H1 (cell line): Measurements from ENCODE around the gene IL21R. TPM values are rescaled to one million over a fixed set of nuclear protein-coding genes. Genes with fewer than 3 reads are reported as not detected.

Experiments used
- CTCF ChIA-PET: fragments of 300-600 bp; sonication (Branson Sonifier 250); formaldehyde crosslinking; loops from one replicate; lab custom pipeline; 2021; ENCODE audit not compliant: partially characterized antibody; lab: Charles Lee
- POLR2A ChIA-PET: fragments of 300-600 bp; sonication (Branson Sonifier 250); formaldehyde crosslinking; loops from one replicate; lab custom pipeline; 2021; ENCODE audit warnings: inconsistent platforms; ENCODE audit not compliant: partially characterized antibody; lab: Charles Lee
- DNase-seq, 2 experiments: peaks; one replicate each; pipeline versions ENCODE4 v3.0.0 to v3.0.0-alpha.2; 2010 to 2022; ENCODE audit warnings: low spot score in 2 of 2, low read depth in 1 of 2, mixed read lengths in 1 of 2
- FAIRE-seq: peaks from 2 replicates; lab custom pipeline; 2011; peaks lifted over from hg19 to GRCh38; lab: Jason Lieb, UNC
- H2AFZ ChIP-seq: 2 replicates; pipeline ENCODE4 v1.8.1; 2012; ENCODE audit warnings: low read length, inconsistent platforms
- H2AK5ac ChIP-seq: 2 replicates; pipeline ENCODE4 v1.6.1; 2013; ENCODE audit warnings: low read depth, low read length
- H2BK120ac ChIP-seq: replicated peaks from 2 replicates; pipeline ENCODE3; 2013; ENCODE audit warnings: low read depth, low read length, inconsistent platforms
- H2BK12ac ChIP-seq: 2 replicates; pipeline ENCODE4 v1.6.1; 2013; ENCODE audit warnings: low read depth, low read length
- H2BK15ac ChIP-seq: 2 replicates; pipeline ENCODE4 v1.6.1; 2013; ENCODE audit warnings: low read length
- H2BK20ac ChIP-seq: 2 replicates; pipeline ENCODE4 v1.6.1; 2013; ENCODE audit warnings: low read length
- H2BK5ac ChIP-seq: 2 replicates; pipeline ENCODE4 v1.6.1; 2013; ENCODE audit warnings: low read depth, low read length
- H3K14ac ChIP-seq: 2 replicates; pipeline ENCODE4 v1.6.1; 2013; ENCODE audit warnings: inconsistent platforms; ENCODE audit not compliant: insufficient read length
- H3K18ac ChIP-seq: 2 replicates; pipeline ENCODE4 v1.6.1; 2013; ENCODE audit warnings: low read length; ENCODE audit errors: extremely low read depth
- H3K23ac ChIP-seq: 2 replicates; pipeline ENCODE4 v1.6.1; 2013; ENCODE audit warnings: inconsistent platforms; ENCODE audit not compliant: insufficient read length
- H3K23me2 ChIP-seq: 2 replicates; pipeline ENCODE4 v1.6.1; 2013; ENCODE audit warnings: low read depth, low read length
- H3K27ac ChIP-seq: 2 replicates; pipeline ENCODE4 v1.6.1; 2011; ENCODE audit warnings: low read depth, low read length, inconsistent platforms
- H3K27me3 ChIP-seq, 4 experiments: replicated peaks in 1 of 4; 1 replicate in 1 of 4; 2 replicates in 3 of 4; pipeline versions ENCODE4 v1.6.1 to v1.8.1; 2011 to 2013; ENCODE audit warnings: low read length in 3 of 4, mild to moderate bottlenecking in 3 of 4, inconsistent platforms in 2 of 4, mixed read lengths in 2 of 4, moderate library complexity in 1 of 4; ENCODE audit not compliant: control insufficient read depth in 3 of 4, insufficient read depth in 3 of 4; ENCODE audit errors: extremely low read depth in 1 of 4
- H3K36me3 ChIP-seq, 4 experiments: 2 replicates each; pipeline versions ENCODE4 v1.6.1 to v1.8.1; 2011 to 2013; ENCODE audit warnings: mild to moderate bottlenecking in 4 of 4, low read length in 3 of 4, moderate library complexity in 2 of 4, control low read depth in 1 of 4, inconsistent platforms in 1 of 4; ENCODE audit not compliant: insufficient read depth in 4 of 4, control insufficient read depth in 2 of 4
- H3K4ac ChIP-seq: replicated peaks from 2 replicates; pipeline ENCODE3; 2013; ENCODE audit warnings: low read length, low read depth, mixed read lengths, inconsistent platforms; ENCODE audit not compliant: insufficient read length
- H3K4me1 ChIP-seq, 4 experiments: replicated peaks in 1 of 4; 1 replicate in 1 of 4; 2 replicates in 3 of 4; pipeline versions ENCODE4 v1.6.1 to v1.8.1; 2011 to 2013; ENCODE audit warnings: low read length in 3 of 4, inconsistent platforms in 2 of 4, mixed read lengths in 1 of 4; ENCODE audit not compliant: insufficient read depth in 4 of 4, control insufficient read depth in 3 of 4
- H3K4me2 ChIP-seq, 2 experiments: 2 replicates each; pipeline versions ENCODE4 v1.6.1 to v1.8.1; 2011 to 2013; ENCODE audit warnings: low read depth in 2 of 2, low read length in 2 of 2, control low read depth in 1 of 2, inconsistent platforms in 1 of 2, mild to moderate bottlenecking in 1 of 2; ENCODE audit not compliant: insufficient read depth in 1 of 2
- H3K4me3 ChIP-seq, 4 experiments: fragments of 200-600, 300-600 bp in 1 of 4; sonication (generic), shearing (Covaris generic), sonication (Bioruptor Twin) in 1 of 4; 2 replicates each; pipeline versions ENCODE4 v1.5.1 to v1.8.1; 2011 to 2016; ENCODE audit warnings: low read length in 4 of 4, low read depth in 3 of 4, control low read depth in 2 of 4, inconsistent platforms in 2 of 4, mild to moderate bottlenecking in 2 of 4, mixed read lengths in 1 of 4, moderate library complexity in 1 of 4; ENCODE audit not compliant: insufficient read depth in 2 of 4; ENCODE audit errors: extremely low read depth in 1 of 4
- H3K56ac ChIP-seq: replicated peaks from 2 replicates; pipeline ENCODE3; 2013; ENCODE audit warnings: low read depth, mild to moderate bottlenecking, mixed read lengths, low read length, inconsistent platforms; ENCODE audit not compliant: insufficient read length
- H3K79me1 ChIP-seq: 2 replicates; pipeline ENCODE4 v1.6.1; 2013; ENCODE audit warnings: low read depth, low read length, control low read depth
- H3K79me2 ChIP-seq, 2 experiments: 2 replicates each; pipeline versions ENCODE4 v1.6.1 to v1.8.1; 2012 to 2013; ENCODE audit warnings: low read length in 2 of 2, mild to moderate bottlenecking in 2 of 2, inconsistent platforms in 1 of 2; ENCODE audit not compliant: insufficient read depth in 2 of 2, control insufficient read depth in 1 of 2
- H3K9ac ChIP-seq, 4 experiments: replicated peaks in 1 of 4; 1 replicate in 1 of 4; 2 replicates in 3 of 4; pipeline versions ENCODE4 v1.6.1 to v1.8.1; 2011 to 2013; ENCODE audit warnings: low read depth in 3 of 4, low read length in 3 of 4, control low read depth in 2 of 4, mild to moderate bottlenecking in 2 of 4, moderate library complexity in 2 of 4, inconsistent platforms in 1 of 4; ENCODE audit errors: extremely low read depth in 1 of 4
- H3K9me3 ChIP-seq, 2 experiments: 2 replicates each; pipeline versions ENCODE4 v1.6.1 to v1.8.1; 2012 to 2013; ENCODE audit warnings: mild to moderate bottlenecking in 2 of 2, moderate library complexity in 2 of 2, control low read depth in 1 of 2, inconsistent platforms in 1 of 2, low read depth in 1 of 2, low read length in 1 of 2, mixed read lengths in 1 of 2; ENCODE audit not compliant: insufficient read depth in 2 of 2
- H4K20me1 ChIP-seq, 2 experiments: replicated peaks in 1 of 2; 2 replicates each; pipeline versions ENCODE3 to v1.8.1; 2011 to 2013; ENCODE audit warnings: inconsistent platforms in 2 of 2, low read length in 2 of 2, mild to moderate bottlenecking in 1 of 2; ENCODE audit not compliant: insufficient read depth in 2 of 2, control insufficient read depth in 1 of 2
- H4K5ac ChIP-seq: 2 replicates; pipeline ENCODE4 v1.6.1; 2013; ENCODE audit warnings: low read length, low read depth, mixed read lengths, inconsistent platforms; ENCODE audit not compliant: insufficient read length
- H4K8ac ChIP-seq: 2 replicates; pipeline ENCODE4 v1.8.0; 2013; ENCODE audit warnings: mild to moderate bottlenecking, moderate library complexity, low read length, inconsistent platforms; ENCODE audit not compliant: insufficient read depth; ENCODE audit errors: extremely low read depth
- H4K91ac ChIP-seq: replicated peaks from 2 replicates; pipeline ENCODE3; 2013; ENCODE audit warnings: low read length, mixed read lengths, inconsistent platforms; ENCODE audit not compliant: insufficient read length
- BACH1 ChIP-seq: IDR thresholded peaks from 2 replicates; pipeline ENCODE4 v1.6.1; 2012; ENCODE audit warnings: low read length, improper control_type of control experiment
- CHD1 ChIP-seq: IDR thresholded peaks from 2 replicates; pipeline ENCODE4 v1.6.1; 2012; ENCODE audit warnings: low read depth, low read length, improper control_type of control experiment
- HDAC6 ChIP-seq: IDR thresholded peaks from one replicate; pipeline ENCODE4 v1.7.1; 2012; ENCODE audit warnings: low read depth, mild to moderate bottlenecking, inconsistent platforms, low read length, moderate library complexity
- PHF8 ChIP-seq: fragments of 200-600 bp; sonication (generic); conservative IDR thresholded peaks from 2 replicates; pipeline ENCODE4 v1.7.1; 2012; ENCODE audit warnings: low read depth, mild to moderate bottlenecking, inconsistent platforms, low read length, moderate library complexity
- POU5F1 ChIP-seq: IDR thresholded peaks from 2 replicates; pipeline ENCODE4 v1.6.1; 2011; ENCODE audit warnings: low read depth, mild to moderate bottlenecking, low read length, moderate library complexity
- RXRA ChIP-seq: IDR thresholded peaks from 2 replicates; pipeline ENCODE4 v1.6.1; 2011; ENCODE audit warnings: low read depth, mild to moderate bottlenecking, low read length, moderate library complexity; ENCODE audit not compliant: insufficient read depth
- SIN3A ChIP-seq, 2 experiments: IDR thresholded peaks in 1 of 2; conservative IDR thresholded peaks in 1 of 2; 2 replicates each; pipeline ENCODE4 v1.6.1; 2011 to 2012; ENCODE audit warnings: low read length in 2 of 2, improper control_type of control experiment in 1 of 2, low read depth in 1 of 2, mild to moderate bottlenecking in 1 of 2
- SIRT6 ChIP-seq: IDR thresholded peaks from one replicate; pipeline ENCODE4 v1.7.1; 2012; ENCODE audit warnings: low read length, inconsistent platforms
- SIX5 ChIP-seq: IDR thresholded peaks from 2 replicates; pipeline ENCODE4 v1.6.1; 2011; ENCODE audit warnings: mild to moderate bottlenecking, low read depth, low read length
- SP4 ChIP-seq: IDR thresholded peaks from 2 replicates; pipeline ENCODE4 v1.6.1; 2012; ENCODE audit warnings: low read length, inconsistent platforms
- TAF1 ChIP-seq: IDR thresholded peaks from 2 replicates; pipeline ENCODE4 v1.6.1; 2011; ENCODE audit warnings: mild to moderate bottlenecking, low read depth, low read length
- YY1 ChIP-seq: IDR thresholded peaks from 2 replicates; pipeline ENCODE4 v1.6.1; 2011; ENCODE audit warnings: low read depth, mild to moderate bottlenecking, low read length
- ZNF274 ChIP-seq: IDR thresholded peaks from 2 replicates; pipeline ENCODE4 v1.7.0; 2012; ENCODE audit warnings: low read length, borderline replicate concordance; ENCODE audit errors: extremely low read depth
- WGBS, 2 experiments: shearing (Covaris generic) in 1 of 2; methylation state at CpG; one replicate each; pipeline versions ENCODE4 v1.1.6 to v1.1.7; 2013 to 2015; ENCODE audit warnings: low lambda C conversion rate in 2 of 2, mixed read lengths in 2 of 2, inconsistent platforms in 1 of 2, low coverage in 1 of 2, missing lambda C conversion rate in 1 of 2; ENCODE audit not compliant: insufficient replicate concordance in 2 of 2, insufficient coverage in 1 of 2, insufficient read length in 1 of 2; ENCODE audit errors: extremely low coverage in 1 of 2, missing lambda C conversion rate in 1 of 2; 5-methylcytosine and 5-hydroxymethylcytosine counted together
- polyA plus RNA-seq, 7 experiments: library from polyadenylated mRNA; depleted of rRNA in 3 of 7; stranded (reverse) in 5 of 7; unstranded in 2 of 7; fragments of >200 nt in 5 of 7; fragments of 200-250 nt in 2 of 7; gene quantifications; 1 replicate in 5 of 7; 2 replicates in 1 of 7; 4 replicates in 1 of 7; pipeline versions ENCODE4 v1.2.1 to v1.2.3, GENCODE V29; 2011 to 2013; ENCODE audit warnings: missing spikeins in 2 of 7, mixed read lengths in 2 of 7
- total RNA-seq: library from RNA; stranded (reverse); fragmentation: NEBNext Ultra II Directional; extraction: Animal tissue kit (Norgen Biotek cat#: 25700); gene quantifications from 2 replicates; pipeline ENCODE4 v1.2.1, GENCODE V29; 2021
- TF ChIP-seq, protein P1 (sequence below): IDR thresholded peaks from 2 replicates; pipeline ENCODE4 v1.6.1; 2011; ENCODE audit warnings: low read depth, mild to moderate bottlenecking, low read length; ENCODE audit not compliant: insufficient read depth

IL21R gene
- total and polyA plus RNA-seq, 2 of the 8 experiments (the other 6 are each of a cell fraction or from before 2014, with no cell fraction given), result 0.34 to 0.70 TPM

DNA sequence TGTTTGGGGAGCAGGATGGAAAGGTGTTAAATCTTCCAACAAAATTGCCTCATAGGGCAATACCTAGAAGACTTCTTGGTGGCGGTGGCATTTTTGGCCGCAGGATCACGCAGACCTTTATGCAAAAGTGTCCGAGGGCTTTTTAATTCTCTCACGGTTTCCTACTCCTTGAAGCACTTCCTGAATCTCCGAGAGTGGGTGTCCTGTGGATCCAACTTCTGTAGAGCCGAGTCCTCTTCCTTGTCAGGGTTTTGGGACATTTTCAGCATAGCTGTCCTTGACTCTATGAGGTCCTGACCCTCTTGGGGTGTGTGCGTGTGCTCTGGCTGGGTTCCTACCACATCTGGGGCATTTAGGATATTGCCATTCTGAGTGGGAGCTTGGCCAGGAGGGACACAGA lies 31.7 kb downstream of the IL21R start:
- no peak overlapping the region for H2BK15ac ChIP-seq
- no peak overlapping the region for H3K4me3 ChIP-seq
- H4K91ac ChIP-seq, result no peak overlapping the region
- no peak overlapping the region for H3K18ac ChIP-seq
- no peak overlapping the region for H3K27ac ChIP-seq
- TF ChIP-seq SIN3A (conservative IDR thresholded peaks at IDR 0.05 in 1 of 2, IDR thresholded peaks at IDR 0.05 in 1 of 2; ENCODE audit: low read depth in 1 of 2, low read length in 2 of 2), result no peak
- no peak for TF ChIP-seq CHD1
- no peak for TF ChIP-seq YY1
- TF ChIP-seq SP4, result no peak
- no peak for TF ChIP-seq RXRA
- no peak for TF ChIP-seq BACH1
- no peak for TF ChIP-seq SIX5
- TF ChIP-seq HDAC6, result no peak
- TF ChIP-seq ZNF274, result no peak
- TF ChIP-seq PHF8, result no peak
- TF ChIP-seq POU5F1, result no peak
- TF ChIP-seq, protein P1, sequence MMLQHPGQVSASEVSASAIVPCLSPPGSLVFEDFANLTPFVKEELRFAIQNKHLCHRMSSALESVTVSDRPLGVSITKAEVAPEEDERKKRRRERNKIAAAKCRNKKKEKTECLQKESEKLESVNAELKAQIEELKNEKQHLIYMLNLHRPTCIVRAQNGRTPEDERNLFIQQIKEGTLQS, result no peak
- TF ChIP-seq TAF1, result no peak
- no peak for TF ChIP-seq SIRT6
- H4K5ac ChIP-seq, result no peak overlapping the region
- H2BK20ac ChIP-seq, result no peak overlapping the region
- no peak overlapping the region for H3K56ac ChIP-seq
- no peak overlapping the region for H2BK12ac ChIP-seq
- no peak overlapping the region for H2BK5ac ChIP-seq
- H3K9me3 ChIP-seq, result no peaks in the 10 kb centered on the region
- CTCF ChIA-PET, result interaction anchor here (0.7 to 1.2 kb wide), 4 partner anchors 15 to 204 kb away, joined by 3 to 4 read pairs (median 3); no protein-coding TSS in a partner anchor
- POLR2A ChIA-PET, result no interaction called here
- no peaks in the 10 kb centered on the region for H3K27me3 ChIP-seq
- no peak for FAIRE-seq
- H2AFZ ChIP-seq, result no peak overlapping the region
- no peaks in the 10 kb centered on the region for H3K23me2 ChIP-seq
- H3K4me2 ChIP-seq, result no peak overlapping the region
- H3K4ac ChIP-seq, result no peak overlapping the region
- no peak overlapping the region for H4K8ac ChIP-seq
- no peak overlapping the region for H3K14ac ChIP-seq
- no peaks in the 10 kb centered on the region for H3K79me2 ChIP-seq
- no peak overlapping the region for H3K23ac ChIP-seq
- no peak overlapping the region for H2BK120ac ChIP-seq
- no peak overlapping the region for H3K9ac ChIP-seq
- no peak overlapping the region for H2AK5ac ChIP-seq
- peak in 1 of 2 experiments; percentile 17 for DNase-seq
- H4K20me1 ChIP-seq, result no peaks in the 10 kb centered on the region
- no peaks in the 10 kb centered on the region for H3K36me3 ChIP-seq
- 96% methylated on average over 8 of the region's 8 CpGs; no CpG with 5 or more reads in 1 of the 2 experiments for WGBS, 2 experiments
- no peaks in the 10 kb centered on the region for H3K4me1 ChIP-seq
- 0 out of 2 replicates have a peak, but pooled peaks cover 2% of the 10 kb centered on the region for H3K79me1 ChIP-seq
